NCI-H2196 treated with DMSO at 0.1 percent for 48 hours (cell line): ENCODE data around the gene CELSR1.
"Not testable (repeated sequence)": the region's sequence is repeated elsewhere in the genome, so short reads cannot be mapped to it uniquely, and the experiment has no call there.

ENCODE experiments used
- DNase-seq: peaks from one replicate; lab custom pipeline; 2025; ENCODE audit not compliant: unreplicated experiment; lab: John Stamatoyannopoulos, UW

The CELSR1 gene

GRCh38 chr22:46535876-46536536 lies 1.4 kb downstream of the CELSR1 start:
- no peak for DNase-seq

DNA sequence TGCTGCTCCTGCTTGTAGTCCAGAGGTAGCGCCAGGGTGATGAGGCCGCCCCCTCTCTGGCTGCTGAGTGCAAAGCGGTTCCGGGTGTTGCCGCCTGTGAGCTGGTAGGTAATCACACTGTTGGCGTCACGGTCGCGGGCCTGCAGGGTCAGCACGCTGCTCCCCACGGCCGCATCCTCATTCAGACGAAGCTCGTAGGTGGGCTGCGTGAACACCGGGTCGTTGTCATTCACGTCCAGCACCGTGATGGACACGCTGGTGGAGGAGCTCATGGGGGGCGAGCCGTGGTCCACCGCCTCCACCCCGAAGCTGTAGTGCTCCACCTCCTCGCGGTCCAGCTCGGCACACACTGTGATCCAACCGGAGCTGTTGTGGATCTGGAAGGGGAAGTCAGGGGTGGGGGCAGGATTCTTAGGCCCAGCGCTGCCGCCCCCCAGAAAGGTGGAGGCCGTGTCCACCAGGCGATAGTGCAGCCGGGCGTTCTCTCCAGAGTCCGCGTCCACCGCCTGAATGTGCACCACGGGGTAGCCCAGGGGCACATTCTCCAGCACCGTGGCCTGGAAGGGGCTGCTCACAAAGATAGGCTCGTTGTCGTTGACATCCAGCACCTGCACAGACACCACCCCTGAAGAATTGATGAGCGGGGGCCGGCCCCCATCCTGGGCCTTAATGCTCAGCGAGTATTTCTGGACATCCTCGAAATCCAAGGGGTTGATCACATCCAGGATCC lies 2.4 kb downstream of the CELSR1 start:
- no peak for DNase-seq

- no peak for DNase-seq
These were observed 3.1 kb downstream of the CELSR1 start for GRCh38 chr22:46534177-46534776.

GRCh38 chr22:46533070-46533833 lies 4.2 kb downstream of the CELSR1 start:
- no peak for DNase-seq

DNA sequence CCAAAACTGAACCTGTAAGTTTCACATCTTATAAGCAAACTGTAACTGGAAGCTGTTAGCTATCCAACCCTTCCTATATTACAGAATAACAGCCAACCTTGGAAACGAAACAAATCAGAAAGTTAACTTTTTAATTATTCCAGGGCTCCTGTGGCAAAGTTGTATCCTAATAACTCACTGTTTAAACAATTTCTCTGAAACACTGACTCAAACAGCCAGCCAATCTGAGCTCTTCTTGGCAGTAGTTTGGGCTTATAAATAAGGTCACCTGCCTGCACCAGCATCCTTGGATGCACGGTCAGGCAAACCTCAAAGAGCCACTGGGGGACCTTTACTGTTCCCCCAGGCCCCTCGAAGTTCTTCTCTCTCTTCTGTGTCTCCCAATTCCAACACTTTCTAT lies 5.0 kb downstream of the CELSR1 start:
- DNase-seq = no peak

GRCh38 chr22:46531581-46532175 lies 5.7 kb downstream of the CELSR1 start:
- DNase-seq = no peak

DNA sequence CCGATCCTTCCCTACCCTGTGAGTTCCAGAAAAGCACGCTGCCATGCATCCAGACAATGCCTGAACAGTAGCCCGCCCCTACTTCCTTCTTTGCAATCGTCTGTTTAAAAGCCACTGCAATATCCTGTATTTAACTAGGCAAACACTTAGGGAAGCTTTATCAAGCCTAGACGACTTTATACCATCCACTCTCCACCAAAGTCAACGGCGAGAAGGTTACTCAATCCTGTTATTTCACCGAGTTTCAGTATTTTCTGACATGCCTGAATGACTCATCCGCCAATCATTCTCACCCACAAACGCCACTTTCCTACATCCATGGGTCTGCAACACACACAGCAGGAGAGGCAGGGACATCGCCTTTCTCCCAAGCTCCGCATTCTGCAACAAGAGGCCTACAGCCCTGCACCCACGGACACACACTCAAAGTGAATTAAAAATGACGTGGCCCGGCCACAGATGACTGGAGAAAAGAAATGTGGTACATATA lies 9.3 kb downstream of the CELSR1 start:
- no peak for DNase-seq

DNA sequence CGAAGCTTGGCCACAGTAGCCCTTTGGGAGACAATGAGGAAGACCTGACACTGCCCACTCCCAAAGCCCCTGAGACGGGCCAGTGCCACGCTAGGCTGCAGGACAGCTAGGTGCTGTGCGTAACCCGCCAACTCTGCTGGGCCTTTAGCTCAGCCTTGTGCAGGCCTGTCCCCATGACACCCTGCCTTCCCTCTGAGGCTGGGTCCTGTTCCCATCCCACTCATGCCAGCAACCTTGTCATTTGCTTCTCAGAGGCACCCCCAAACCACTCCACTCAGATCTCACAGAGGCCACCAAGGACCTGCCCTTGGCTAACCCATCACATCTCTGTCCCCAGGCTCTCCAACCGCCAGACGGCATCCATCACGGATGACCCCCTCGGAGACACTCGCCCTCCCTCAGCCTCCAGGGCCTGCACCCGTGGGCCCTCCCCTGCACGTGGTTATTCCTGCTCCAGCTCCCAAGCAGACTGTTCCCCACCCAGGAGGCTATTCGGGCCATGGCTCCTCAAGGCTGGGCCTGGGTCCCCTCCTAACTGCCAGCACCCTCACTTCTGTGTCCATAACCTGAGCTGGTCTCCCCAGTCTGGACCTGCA lies 11.1 kb downstream of the CELSR1 start:
- no peak for DNase-seq

GRCh38 chr22:46525389-46526243 lies 11.8 kb downstream of the CELSR1 start:
- DNase-seq = no peak

- DNase-seq = no peak
These were observed 13.1 kb downstream of the CELSR1 start for GRCh38 chr22:46524203-46524740.

DNA sequence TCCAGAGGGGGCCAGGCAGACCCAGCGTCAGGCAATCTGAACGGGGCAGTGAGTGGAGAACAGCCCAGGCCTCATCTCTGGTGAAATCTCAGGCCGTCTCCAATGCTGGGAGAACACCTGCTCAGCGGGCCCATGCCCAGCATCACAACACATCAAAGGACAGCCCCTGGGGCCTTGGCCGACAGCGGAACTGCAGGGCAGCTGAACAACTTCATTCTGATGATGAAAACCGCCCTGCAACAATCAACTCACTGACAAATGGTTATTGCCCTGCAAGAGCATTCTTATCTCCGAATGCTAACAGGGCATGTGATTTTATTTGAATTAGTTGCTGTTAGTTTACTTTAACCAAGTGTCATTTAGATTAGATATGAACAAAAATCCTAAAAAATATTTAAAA lies 14.6 kb downstream of the CELSR1 start:
- no peak for DNase-seq

GRCh38 chr22:46521994-46522393 lies 15.4 kb downstream of the CELSR1 start:
- DNase-seq = no peak

- DNase-seq = no peak
These were observed 16.5 kb downstream of the CELSR1 start for GRCh38 chr22:46520880-46521279.

DNA sequence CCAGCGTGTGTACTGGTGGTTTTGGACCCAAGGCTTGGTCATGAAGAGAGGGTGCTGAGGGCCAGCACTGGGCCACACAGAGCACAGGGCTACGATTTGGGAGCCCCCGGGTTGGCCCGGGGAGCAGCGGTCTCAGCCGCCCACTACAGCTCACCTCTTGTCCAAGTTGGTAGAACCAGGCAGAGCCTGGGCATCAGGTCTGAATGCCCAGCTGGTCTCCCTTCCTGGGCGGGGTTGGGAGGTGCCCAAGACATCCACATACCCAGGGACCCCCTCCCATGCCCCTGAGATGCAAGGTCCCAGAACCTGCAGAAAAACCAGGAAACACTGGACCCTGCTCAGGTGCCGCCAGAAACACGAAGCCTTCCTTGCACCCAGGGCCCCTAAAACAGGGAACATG lies 18.0 kb downstream of the CELSR1 start:
- no peak for DNase-seq

DNA sequence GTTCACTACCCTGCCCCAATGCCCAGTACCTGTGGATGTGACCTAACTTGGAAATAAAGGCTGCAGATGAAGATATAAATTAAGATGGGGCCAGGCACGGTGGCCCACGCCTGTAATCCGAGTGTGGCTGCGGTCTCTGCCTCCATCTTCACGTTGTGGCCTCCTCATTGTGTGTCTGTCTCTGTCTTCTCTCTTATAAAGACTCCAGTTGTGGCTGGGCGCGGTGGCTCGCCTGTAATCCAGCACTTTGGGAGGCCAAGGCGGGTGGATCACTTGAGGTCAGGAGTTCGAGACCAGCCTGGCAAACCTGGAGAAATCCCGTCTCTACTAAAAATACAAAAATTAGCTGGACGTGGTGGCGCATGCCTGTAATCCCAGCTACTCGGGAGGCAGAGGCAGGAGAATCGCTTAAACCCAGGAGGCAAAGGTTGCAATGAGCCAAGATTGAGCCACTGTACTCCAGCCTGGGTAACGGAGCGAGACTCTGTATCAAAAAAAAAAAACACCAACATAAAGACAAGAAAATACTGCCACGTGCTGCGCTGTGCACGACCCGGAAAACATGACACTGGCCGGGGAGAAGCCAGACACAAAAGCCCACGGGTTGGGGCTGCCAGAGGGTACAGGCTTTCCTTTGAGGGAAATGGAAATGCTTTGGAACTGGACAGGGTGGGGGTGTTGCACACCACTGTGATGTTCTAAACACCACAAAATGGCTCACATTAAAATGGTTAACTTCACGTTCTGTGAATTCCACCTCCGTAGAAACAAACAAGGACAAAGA lies 18.7 kb downstream of the CELSR1 start:
- no peak for DNase-seq

DNA sequence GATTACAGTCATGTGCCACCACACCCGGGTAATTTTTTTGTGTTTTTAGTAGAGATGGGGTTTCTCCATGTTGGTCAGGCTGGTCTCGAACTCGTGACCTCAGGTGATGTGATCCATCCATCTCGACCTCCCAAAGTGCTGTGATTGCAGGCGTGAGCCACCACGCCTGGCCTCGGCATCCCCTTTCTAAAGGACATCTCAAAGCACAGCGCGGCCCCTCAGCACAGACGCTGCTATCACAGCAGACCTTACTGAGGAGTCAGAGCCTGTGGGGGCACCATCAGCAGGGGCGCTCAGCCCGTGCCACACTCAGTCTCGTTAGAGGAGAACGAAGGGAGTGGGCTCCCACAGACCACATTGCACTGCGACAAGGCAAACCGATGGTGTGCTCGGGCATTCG lies 19.4 kb downstream of the CELSR1 start:
- DNase-seq = no peak

DNA sequence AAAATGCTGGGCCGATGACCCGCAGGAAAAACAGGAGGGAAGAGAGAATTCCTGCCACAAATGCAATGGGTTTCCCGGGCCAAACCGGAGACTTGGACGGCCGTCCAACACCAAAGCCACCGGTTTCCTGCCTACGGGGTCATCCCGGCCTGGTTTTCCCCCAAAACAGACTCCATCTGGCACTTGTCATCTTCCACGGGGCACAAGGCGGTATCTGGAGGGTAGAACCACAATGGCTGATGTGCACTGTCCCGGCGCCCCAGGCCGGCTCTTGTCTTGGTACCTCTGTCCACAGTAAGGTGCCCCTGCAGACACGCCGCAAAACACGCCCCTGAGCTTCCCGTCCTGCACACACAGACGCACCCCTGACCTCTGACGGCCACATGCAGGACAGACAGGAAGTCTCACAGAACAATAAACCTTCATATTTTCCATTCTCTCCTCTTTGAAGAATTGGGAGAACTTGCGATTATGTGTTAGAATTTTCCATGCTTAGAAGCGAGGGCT lies 20.1 kb downstream of the CELSR1 start:
- no peak for DNase-seq

- DNase-seq = no peak
These were observed 20.8 kb downstream of the CELSR1 start for GRCh38 chr22:46516638-46517037.

GRCh38 chr22:46516112-46516487 lies 21.3 kb downstream of the CELSR1 start:
- DNase-seq = not testable (repeated sequence)
